K562 (cell line): ENCODE measurements around the gene EZH2. TPM values are rescaled to one million over a fixed set of nuclear protein-coding genes. Genes with fewer than 3 reads are reported as not detected.

Experiments
- CEBPB ChIP-seq: fragments of 450-650 bp; IDR thresholded peaks from 2 replicates; pipeline ENCODE4 v1.6.1; 2016; ENCODE audit warnings: missing genetic modification characterization, missing compliant biosample characterization
- CEBPG ChIP-seq, 3 experiments: fragments of 200-800 bp in 1 of 3; sonication (Bioruptor generic) in 1 of 3; sonication (generic) in 1 of 3; formaldehyde crosslinking in 1 of 3; IDR thresholded peaks in 2 of 3; conservative IDR thresholded peaks in 1 of 3; 2 replicates each; pipeline versions ENCODE4 v1.6.1 to v1.8.0; 2016 to 2022; ENCODE audit warnings: missing compliant biosample characterization in 2 of 3, missing genetic modification characterization in 2 of 3, mild to moderate bottlenecking in 1 of 3, missing genetic modification reagents in 1 of 3
- RNF2 ChIP-seq: sonication (generic); IDR thresholded peaks from 2 replicates; pipeline ENCODE4 v1.6.1; 2016
- THRB ChIP-seq: fragments of 450-650 bp; formaldehyde crosslinking; conservative IDR thresholded peaks from 2 replicates; pipeline ENCODE4 v1.4.0; 2022; ENCODE audit warnings: mild to moderate bottlenecking, missing genetic modification characterization
- ZFP1 ChIP-seq: fragments of 450-650 bp; formaldehyde crosslinking; IDR thresholded peaks from 2 replicates; pipeline ENCODE4 v1.4.0; 2020; ENCODE audit warnings: mild to moderate bottlenecking, mixed read lengths
- ZNF830 ChIP-seq: fragments of 250-450 bp; sonication (Bioruptor Pico); IDR thresholded peaks from 2 replicates; pipeline ENCODE4 v1.5.0; 2021; ENCODE audit warnings: mild to moderate bottlenecking
- polyA plus RNA-seq, 8 experiments: library from polyadenylated mRNA; depleted of rRNA in 4 of 8; stranded (reverse) in 5 of 8; unstranded in 3 of 8; fragments of >200 nt; fragmentation: Nextera tagmentation in 2 of 8; fragmentation: Illumina TruSeq in 1 of 8; extraction: Ambion mirVana in 2 of 8; extraction: Trizol in 1 of 8; gene quantifications; 2 replicates each; pipeline versions ENCODE4 v1.2.1 to v1.2.3, GENCODE V29; 2011 to 2014; ENCODE audit warnings: inconsistent platforms in 1 of 8, missing spikeins in 1 of 8
- total RNA-seq, 7 experiments: library from RNA; depleted of rRNA in 6 of 7; stranded (reverse); fragments of >200 nt in 6 of 7; fragmentation: Illumina TruSeq in 2 of 7; extraction: Trizol in 2 of 7; gene quantifications; 2 replicates each; pipeline versions ENCODE4 v1.2.1 to v1.2.3, GENCODE V29; 2011 to 2021; ENCODE audit warnings: low replicate concordance in 1 of 7
- TF ChIP-seq, protein P1 (sequence below): fragments of 250-450 bp; sonication (Bioruptor Pico); IDR thresholded peaks from 2 replicates; pipeline ENCODE4 v1.4.0; 2020; ENCODE audit warnings: mild to moderate bottlenecking, moderate library complexity, borderline replicate concordance

The EZH2 gene
- total and polyA plus RNA-seq, 9 of the 15 experiments (the other 6 are each of a cell fraction or from before 2014, with no cell fraction given) = 48.7 to 175 (median 98.6) TPM

GRCh38 chr7:148872188-148872587 lies 11.9 kb downstream of the EZH2 start (continued):
- TF ChIP-seq THRB (CRISPR knock-in tag) (no peak), CEBPG (CRISPR knock-in tag; IDR thresholded peaks at IDR 0.05) (no peak), CEBPG (tag; conservative IDR thresholded peaks at IDR 0.05 in 1 of 2, IDR thresholded peaks at IDR 0.05 in 1 of 2) (0 out of 4 replicates have a peak, but pooled peaks of 1 of the 2 experiments have one; percentile 31), CEBPB (tag) (peak; percentile 67), ZFP1 (CRISPR knock-in tag) (no peak), RNF2 (no peak), ZNF830 (CRISPR knock-in tag) (no peak)
- TF ChIP-seq, protein P1, sequence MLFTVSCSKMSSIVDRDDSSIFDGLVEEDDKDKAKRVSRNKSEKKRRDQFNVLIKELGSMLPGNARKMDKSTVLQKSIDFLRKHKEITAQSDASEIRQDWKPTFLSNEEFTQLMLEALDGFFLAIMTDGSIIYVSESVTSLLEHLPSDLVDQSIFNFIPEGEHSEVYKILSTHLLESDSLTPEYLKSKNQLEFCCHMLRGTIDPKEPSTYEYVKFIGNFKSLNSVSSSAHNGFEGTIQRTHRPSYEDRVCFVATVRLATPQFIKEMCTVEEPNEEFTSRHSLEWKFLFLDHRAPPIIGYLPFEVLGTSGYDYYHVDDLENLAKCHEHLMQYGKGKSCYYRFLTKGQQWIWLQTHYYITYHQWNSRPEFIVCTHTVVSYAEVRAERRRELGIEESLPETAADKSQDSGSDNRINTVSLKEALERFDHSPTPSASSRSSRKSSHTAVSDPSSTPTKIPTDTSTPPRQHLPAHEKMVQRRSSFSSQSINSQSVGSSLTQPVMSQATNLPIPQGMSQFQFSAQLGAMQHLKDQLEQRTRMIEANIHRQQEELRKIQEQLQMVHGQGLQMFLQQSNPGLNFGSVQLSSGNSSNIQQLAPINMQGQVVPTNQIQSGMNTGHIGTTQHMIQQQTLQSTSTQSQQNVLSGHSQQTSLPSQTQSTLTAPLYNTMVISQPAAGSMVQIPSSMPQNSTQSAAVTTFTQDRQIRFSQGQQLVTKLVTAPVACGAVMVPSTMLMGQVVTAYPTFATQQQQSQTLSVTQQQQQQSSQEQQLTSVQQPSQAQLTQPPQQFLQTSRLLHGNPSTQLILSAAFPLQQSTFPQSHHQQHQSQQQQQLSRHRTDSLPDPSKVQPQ = no peak
